ENCODE results near the gene UBQLNL.

The UBQLNL gene

DNA sequence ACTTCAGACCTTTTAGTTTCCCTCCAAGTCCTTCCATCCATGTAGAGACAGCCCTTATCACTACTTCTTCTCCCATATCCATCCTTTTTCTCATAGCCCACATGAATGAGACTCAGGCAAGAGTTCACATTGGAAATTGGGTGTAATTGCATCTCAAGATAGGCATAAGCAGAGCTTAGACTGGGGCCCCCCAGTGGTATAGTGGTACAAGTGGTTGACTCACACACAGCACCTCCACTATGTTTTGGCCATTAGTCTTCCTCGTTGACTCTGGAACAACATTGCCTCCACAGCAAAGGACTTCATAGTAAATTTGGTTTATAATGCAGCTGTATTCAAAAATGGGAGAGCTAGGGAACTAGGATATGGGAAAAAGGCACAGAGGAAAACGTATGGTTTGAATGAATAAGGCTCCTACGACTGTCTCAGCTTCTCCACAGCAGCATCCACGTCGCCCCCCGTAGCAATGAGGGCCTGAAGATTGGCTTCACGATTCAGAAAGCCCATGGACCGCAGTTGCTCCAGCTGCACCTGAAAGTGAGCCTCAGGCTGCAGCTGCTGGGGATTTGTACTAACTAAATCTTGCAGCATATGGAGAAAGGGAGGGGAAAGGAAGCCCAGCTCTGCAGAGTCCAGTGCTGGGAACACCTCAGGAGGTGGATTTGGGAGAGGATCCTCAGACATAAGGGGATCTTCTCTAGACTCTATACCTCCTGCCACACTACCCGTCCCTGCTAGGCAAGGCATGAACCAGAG is 9.1 kb downstream of the UBQLNL start:
- no peak for DNase-seq

DNA sequence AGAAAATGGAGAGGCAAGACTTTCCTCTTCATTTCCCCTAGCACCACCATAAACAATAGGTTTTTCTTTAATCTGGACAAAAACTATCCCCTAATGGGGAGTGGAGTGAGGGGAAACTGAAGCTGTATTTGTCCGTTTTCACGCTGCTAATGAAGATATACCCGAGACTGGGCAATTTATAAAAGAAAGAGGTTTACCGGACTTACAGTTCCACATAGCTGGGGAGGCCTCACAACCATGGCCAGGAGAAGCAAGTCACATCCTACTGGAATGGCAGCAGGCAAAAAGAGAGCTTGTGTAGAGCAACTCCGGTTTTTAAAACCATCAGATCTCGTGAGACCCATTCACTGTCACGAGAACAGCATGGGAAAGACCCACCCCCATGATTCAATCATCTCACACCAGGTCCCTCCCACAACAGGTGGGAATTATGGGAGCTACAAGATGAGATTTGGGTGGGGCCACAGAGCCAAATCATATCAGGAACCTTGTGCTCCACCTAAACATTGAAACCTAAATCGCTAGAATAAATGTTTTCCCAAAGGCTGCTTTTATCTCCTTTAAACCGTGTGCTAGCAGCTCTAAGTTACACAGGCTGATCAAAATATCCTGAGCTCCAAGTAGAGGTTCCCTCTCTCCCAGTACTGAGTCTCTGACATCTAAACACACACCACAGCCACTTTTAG is 11.0 kb downstream of the UBQLNL start:
- no peak for DNase-seq

DNA sequence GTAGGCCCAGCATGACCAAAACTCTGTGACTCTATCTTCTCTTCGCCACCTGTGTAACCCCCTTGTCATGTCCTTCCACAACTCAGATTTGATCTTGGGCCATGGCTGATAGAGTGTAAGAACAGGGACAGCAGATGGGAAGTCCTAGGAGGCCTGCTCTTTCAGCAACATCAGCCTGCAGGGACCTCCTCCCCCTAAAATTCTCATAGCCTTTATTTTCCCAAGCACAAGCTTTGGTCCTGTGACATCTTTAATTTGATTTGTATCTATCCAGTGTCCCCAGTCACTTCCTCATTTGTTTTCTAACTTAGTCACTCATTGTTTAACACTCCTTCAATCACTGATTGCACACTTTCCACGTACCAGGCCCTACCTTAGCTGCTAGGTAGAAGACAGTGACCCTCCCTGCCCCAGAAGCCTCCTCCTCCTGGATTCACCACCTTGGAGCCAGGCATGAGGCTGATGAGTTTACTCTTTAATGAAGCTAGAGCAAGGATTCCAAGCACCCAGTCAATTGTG is 12.0 kb downstream of the UBQLNL start:
- no peak for DNase-seq

DNA sequence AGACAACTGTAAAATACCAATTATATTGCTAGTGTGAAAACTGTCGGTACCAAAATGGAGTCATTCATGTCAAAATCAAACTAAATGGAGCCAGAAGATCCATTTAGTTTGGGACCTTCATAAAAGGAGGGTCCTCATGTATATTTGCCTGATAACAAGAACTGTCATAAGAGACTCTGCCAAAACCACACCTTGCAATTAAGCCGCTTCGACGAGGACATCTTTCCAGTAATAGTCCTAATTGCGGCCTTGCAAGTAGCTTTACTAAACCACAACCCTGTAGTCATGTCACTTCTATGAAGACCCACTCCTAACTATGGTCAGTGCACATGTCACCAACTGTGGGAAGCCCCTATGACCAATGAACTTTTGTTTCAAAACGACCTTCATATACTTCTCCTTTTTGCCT is 16.1 kb downstream of the UBQLNL start:
- DNase-seq = no peak

DNA sequence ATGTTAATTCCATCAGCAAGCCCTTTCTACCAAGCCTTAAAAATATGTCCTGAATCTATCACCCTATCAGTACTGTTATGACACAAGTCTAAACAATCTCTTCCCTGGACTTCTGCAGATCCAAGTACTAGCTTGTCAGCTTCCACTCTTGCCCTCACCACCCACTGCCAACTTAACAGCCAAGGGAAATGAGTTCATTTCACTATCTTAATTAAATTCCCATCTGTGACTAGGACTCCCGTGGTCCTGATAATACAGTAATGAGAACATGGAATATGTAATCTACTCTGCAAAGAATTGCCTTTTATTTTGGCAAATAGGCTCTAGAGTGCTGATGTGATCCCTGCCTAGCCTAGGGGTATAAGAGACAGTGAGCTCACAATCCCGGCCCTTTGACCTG is 16.8 kb downstream of the UBQLNL start:
- no peak for DNase-seq

DNA sequence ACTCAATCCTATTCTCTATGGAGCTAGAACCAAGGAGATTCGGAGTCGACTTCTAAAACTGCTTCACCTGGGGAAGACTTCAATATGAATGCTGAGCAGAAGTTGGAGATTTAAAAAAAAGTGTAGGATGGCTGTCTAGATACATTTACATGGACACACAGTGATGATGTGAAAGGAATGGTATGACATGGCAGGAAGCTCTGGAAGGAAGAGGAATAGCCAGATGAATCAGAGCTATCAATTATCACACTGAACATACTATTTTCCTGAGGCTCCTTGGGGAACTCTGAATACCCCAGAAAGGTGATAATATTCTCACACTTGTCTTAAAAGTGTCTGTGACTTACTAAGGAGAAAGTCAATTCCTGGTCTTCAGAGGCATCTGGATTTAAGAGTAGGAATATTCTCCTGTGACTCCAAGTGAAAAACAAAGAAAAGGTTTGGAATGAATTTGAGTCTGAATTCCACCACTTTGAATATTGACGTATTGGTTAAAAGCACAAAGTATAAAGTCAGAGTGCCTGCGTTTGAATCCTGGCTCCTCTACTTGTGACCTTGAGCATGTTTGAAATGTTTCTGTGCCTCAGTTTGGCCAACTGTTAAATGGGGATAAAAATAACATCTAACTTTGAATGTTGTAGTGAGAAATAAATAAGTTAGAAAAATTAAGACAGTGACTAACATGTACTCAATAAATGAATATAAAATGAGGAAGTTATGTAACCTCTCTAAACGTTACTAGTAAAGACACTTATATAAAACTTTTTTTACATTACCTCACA is 26.7 kb downstream of the UBQLNL start:
- no peak for DNase-seq

DNA sequence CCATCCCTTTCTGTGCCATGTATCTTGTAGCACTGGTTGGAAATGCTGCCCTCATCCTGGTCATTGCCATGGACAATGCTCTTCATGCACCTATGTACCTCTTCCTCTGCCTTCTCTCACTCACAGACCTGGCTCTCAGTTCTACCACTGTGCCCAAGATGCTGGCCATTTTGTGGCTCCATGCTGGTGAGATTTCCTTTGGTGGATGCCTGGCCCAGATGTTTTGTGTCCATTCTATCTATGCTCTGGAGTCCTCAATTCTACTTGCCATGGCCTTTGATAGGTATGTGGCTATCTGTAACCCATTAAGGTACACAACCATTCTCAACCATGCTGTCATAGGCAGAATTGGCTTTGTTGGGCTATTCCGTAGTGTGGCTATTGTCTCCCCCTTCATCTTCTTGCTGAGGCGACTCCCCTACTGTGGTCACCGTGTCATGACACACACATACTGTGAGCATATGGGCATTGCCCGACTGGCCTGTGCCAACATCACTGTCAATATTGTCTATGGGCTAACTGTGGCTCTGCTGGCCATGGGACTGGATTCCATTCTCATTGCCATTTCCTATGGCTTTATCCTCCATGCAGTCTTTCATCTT is 27.6 kb downstream of the UBQLNL start:
- no peak for DNase-seq

DNA sequence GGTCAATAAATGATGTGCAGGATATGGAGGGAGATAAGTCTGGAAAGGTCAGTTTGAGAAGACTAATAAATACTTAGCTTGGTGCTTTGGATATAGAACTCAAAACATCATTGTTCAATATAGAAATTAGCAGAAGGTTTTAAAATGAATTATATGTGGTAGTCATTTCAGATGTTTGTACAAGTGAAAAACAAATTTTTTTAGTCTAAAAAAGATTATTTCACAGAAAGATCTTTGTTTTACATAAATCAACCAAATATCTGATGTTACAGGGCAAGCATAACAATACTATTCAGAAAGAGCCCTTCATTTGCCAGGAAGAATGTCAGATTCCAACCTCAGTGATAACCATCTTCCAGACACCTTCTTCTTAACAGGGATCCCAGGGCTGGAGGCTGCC is 28.1 kb downstream of the UBQLNL start, which contains the start of gene OR52D1:
TSS of gene OR52D1 (plus strand) at position 301 of the 400 bp plus-strand sequence. CDS start at position 323, 22 bp downstream.
- no peak for DNase-seq

DNA sequence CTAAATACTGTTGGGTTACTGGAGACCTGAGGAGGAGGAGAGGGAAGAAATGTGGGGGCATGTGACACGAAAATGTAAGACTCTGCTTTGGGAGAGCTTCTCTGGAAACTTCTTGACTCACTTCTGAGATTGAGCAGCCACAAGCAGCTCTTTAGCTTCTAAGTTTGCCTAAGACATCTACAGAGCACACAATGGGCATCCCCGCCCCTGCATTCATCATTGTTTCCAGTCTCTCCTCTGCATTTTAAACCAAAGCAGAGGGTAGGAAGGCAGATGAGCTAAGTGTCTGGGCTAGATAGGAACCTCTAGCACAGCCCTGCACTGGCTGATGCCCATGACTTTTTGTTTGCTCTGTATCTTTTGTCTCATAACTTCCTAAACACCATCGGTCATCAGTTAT is 30.1 kb downstream of the UBQLNL start:
- no peak for DNase-seq

DNA sequence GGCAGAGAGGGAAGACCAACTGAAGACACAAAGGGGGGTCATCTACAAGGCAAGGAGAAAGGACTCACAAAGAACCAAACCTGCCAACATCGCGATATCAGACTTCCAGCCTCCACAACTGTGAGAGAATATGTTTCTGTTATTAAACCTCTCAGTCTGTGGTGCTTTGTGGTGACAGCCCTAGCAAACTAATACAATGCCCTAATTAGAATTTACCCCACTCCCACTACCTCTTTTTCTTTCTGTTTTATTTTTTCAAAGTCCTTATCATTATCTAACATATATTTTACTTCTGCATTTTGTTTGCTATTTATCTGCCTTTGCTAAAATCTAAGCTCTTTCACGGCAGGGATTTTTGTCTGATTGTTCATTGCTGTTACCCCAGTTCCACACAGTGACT is 30.5 kb downstream of the UBQLNL start:
- DNase-seq = no peak

DNA sequence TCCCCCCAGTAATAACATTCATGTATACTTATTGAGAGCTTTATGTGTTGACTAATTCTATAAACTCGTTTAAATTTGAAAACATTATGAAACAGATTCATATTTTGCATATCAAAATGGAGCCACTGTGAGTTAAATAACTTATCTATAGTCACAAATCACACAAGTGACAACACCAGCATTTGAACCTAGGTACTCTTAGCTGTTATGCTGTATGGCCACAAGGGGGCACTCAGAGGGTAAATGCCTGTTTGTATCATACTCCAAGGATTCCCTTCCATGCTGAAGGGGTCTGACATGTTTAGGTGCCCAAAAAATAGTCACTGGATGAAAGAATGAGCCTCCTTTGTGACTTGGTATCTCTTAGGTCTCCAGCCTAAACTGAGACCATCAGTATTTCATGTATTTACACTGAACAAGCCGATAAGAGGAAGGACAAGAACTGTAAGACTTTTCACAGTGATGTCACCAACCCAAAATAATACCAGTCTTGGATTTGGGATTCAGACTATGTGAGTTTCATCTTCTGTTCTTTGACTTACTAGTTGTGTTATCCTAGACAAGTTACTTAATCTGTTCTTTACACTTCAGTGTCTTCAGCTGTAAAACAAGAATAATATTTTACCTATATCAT is 40.2 kb downstream of the UBQLNL start:
- peak; percentile 52 for DNase-seq

DNA sequence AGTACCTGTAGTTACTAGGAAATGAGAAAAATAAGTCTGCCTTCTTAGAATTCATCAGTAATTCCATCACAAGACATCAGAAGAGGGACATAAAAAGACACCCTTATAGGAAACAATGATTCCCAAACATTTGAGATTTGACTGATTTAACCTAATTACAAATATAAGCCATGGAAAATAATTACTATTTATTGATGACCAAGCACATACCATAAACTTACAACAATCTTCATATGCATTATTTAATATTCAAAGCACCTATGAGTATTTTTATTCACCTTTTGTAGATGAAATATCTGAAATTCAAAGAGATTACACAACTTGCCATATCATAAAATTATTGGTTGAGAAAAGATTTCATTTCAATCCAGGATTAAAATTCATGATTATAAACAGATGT is 42.6 kb downstream of the UBQLNL start:
- no peak for DNase-seq

DNA sequence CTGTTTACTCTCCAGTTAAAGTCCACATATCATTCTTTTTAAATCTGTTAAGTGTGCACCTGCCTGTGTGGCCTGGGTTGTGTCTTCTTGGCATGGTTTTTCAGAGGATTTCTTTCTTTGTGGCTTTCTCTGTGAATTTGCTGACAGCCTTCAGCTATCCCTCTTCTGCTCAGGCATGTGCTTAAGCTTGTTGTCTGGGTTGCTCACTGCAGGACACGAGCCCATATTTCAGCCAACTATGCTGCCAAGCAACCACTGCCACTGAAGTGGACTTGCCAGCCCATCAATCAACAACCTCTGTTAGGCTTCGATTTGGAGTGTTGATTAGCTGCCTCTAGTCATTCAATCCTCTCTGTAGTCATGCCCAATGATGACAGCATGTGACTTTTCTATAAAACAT is 49.0 kb downstream of the UBQLNL start:
- DNase-seq = no peak

Data from CD4-positive, alpha-beta T cell treated with Interleukin-17A for 4 hours (primary cell).